BLaER1 treated with 17β-estradiol and CSF1 and Interleukin-3, amounts not matched to agents 10 nM and 100 nM (cell line): ENCODE data around the gene PVALB.

Source experiments
- H3K27ac ChIP-seq, 11 experiments: shearing (Covaris generic); formaldehyde crosslinking; 2 replicates each; pipeline ENCODE4 v1.8.1; 2022
- H3K27me3 ChIP-seq, 11 experiments: shearing (Covaris generic); formaldehyde crosslinking; 2 replicates each; pipeline ENCODE4 v1.8.1; 2022
- H3K36me3 ChIP-seq, 11 experiments: shearing (Covaris generic); formaldehyde crosslinking; 2 replicates each; pipeline ENCODE4 v1.8.1; 2022
- H3K4me1 ChIP-seq, 10 experiments: shearing (Covaris generic); formaldehyde crosslinking; 2 replicates each; pipeline ENCODE4 v1.8.1; 2022
- H3K4me2 ChIP-seq, 11 experiments: shearing (Covaris generic); formaldehyde crosslinking; 2 replicates each; pipeline ENCODE4 v1.8.1; 2022
- H3K4me3 ChIP-seq, 10 experiments: shearing (Covaris generic); formaldehyde crosslinking; 2 replicates each; pipeline ENCODE4 v1.8.1; 2022
- H3K9ac ChIP-seq, 11 experiments: shearing (Covaris generic); formaldehyde crosslinking; 2 replicates each; pipeline ENCODE4 v1.8.1; 2022
- H3K9me3 ChIP-seq, 11 experiments: shearing (Covaris generic); formaldehyde crosslinking; replicated peaks in 1 of 11; 2 replicates each; pipeline ENCODE4 v1.8.1; 2022
- H4K20me1 ChIP-seq, 11 experiments: shearing (Covaris generic); formaldehyde crosslinking; 2 replicates each; pipeline ENCODE4 v1.8.1; 2022
- Cebpa-rat ChIP-seq, 11 experiments: shearing (Covaris generic); IDR thresholded peaks; 2 replicates each; pipeline ENCODE4 v1.8.1; 2022

The PVALB gene

GRCh38 chr22:36815558-36816338 is 1.1 kb downstream of the PVALB start:
- Histone ChIP-seq H3K27ac (no peak overlapping the region), H3K9me3 (no peaks in the 10 kb centered on the region), H3K4me2 (peak overlapping the region; percentile 30 to 96 (median 80); a peak in 19 of 22 replicates), H3K36me3 (no peaks in the 10 kb centered on the region), H3K27me3 (peaks cover 59 to 84% (median 79%) of the 10 kb centered on the region in 11 experiments), H4K20me1 (peaks cover 0 to 63% (median 17%) of the 10 kb centered on the region in 11 experiments; a peak in 14 of 22 replicates), H3K4me3 (peak overlapping the region in 3 of 10 experiments; percentile 41 to 56 (median 43); a peak in 4 of 20 replicates), H3K9ac (no peak overlapping the region; a peak in 1 of 22 replicates), H3K4me1 (peaks cover 17 to 54% (median 36%) of the 10 kb centered on the region in 10 experiments)
- no peak for TF ChIP-seq Cebpa-rat (IDR thresholded peaks at IDR 0.05)

DNA sequence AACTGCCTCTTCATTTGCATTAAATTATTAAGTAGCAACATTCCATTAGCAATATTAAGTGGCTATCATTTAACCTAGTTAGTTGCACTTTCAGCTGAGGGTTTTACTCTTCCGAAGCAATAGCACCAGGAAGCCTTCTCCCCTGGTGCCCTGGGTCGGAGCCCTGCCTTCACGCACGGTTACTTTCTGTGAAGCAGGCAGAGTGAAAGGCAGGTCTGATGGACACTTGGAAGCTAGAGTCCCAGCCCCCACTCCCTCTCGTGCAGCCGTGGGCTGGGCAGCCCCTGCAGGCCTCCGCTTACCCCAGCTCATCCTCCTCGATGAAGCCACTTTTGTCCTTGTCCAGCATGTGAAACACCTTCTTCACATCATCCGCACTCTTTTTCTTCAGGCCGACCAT is 2.0 kb downstream of the PVALB start:
- peak overlapping the region in 8 of 11 experiments; percentile 30 to 80 (median 62); a peak in 16 of 22 replicates for H3K4me2 ChIP-seq
- peaks cover 0 to 59% (median 17%) of the 10 kb centered on the region in 11 experiments; a peak in 14 of 22 replicates for H4K20me1 ChIP-seq
- H3K9me3 ChIP-seq, result no peaks in the 10 kb centered on the region
- no peaks in the 10 kb centered on the region for H3K36me3 ChIP-seq
- no peak overlapping the region for H3K27ac ChIP-seq
- H3K4me3 ChIP-seq, result no peak overlapping the region
- no peak for TF ChIP-seq Cebpa-rat (IDR thresholded peaks at IDR 0.05)
- peaks cover 59 to 74% (median 70%) of the 10 kb centered on the region in 11 experiments for H3K27me3 ChIP-seq
- no peak overlapping the region for H3K9ac ChIP-seq
- peaks cover 17 to 61% (median 42%) of the 10 kb centered on the region in 10 experiments for H3K4me1 ChIP-seq

DNA sequence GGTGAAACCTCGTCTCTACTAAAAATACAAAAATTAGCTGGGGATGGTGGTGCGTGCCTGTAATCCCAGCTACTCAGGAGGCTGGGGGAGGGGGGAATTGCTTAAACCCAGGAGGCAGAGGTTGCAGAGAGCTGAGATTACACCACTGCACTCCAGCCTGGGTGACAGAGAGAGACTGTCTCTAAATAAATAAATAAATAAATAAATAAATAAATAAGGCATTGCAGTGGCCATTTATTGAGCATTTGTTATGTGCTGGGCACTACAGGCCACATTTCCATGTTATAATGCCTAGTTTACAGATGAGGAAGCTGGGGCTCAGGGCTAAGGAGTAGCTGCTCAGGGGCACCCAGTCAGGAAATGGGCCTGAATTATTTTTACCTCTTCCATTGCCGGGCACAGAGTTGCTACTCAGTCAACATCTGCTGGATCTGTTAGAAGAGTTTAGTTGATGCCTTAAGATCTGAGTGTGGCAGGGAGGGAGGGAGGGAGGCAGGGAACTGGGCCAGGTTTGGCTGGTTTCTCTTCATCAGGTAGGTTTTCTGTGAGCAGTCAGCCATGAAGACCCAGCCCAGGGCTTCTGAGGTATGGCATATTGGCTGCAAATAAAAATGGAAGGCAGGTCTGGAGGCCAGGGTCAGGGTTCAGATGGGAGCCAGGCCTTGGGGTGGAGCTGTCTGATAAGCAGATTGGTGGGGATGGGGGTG is 5.6 kb downstream of the PVALB start:
- Histone ChIP-seq H3K4me2 (peak overlapping the region in 4 of 11 experiments; percentile 31 to 50 (median 38); a peak in 8 of 22 replicates), H3K27ac (no peak overlapping the region), H3K4me3 (no peak overlapping the region), H3K27me3 (peaks cover 26 to 39% (median 35%) of the 10 kb centered on the region in 11 experiments), H3K9me3 (no peaks in the 10 kb centered on the region), H3K36me3 (no peaks in the 10 kb centered on the region), H3K9ac (no peak overlapping the region), H3K4me1 (peaks cover 20 to 79% (median 51%) of the 10 kb centered on the region in 10 experiments), H4K20me1 (peaks cover 0 to 24% (median 6%) of the 10 kb centered on the region in 11 experiments; a peak in 12 of 22 replicates)
- no peak for TF ChIP-seq Cebpa-rat (IDR thresholded peaks at IDR 0.05)

DNA sequence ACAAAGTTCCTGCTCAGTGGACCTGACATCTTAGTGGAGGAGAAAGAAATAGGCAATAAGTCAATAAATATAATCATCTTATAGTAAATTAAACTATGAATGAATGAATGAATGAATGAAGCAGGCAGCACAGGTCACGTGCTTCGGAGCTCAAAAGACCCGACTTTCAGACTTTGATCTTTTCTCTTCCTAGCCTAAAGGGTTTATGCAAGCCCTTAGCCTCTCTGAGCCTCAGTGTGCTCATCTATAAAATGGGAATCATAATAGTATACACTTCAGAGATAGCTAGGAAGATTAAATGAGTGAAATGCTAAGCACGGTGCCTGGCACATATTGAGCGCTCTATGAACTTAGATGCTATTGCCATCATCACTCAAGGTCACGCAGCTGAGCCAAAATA is 7.5 kb downstream of the PVALB start:
- no peak for TF ChIP-seq Cebpa-rat (IDR thresholded peaks at IDR 0.05)
- Histone ChIP-seq H3K9me3 (no peaks in the 10 kb centered on the region), H3K4me2 (peak overlapping the region; percentile 0 to 81 (median 67); a peak in 19 of 22 replicates), H3K4me1 (peaks cover 17 to 60% (median 36%) of the 10 kb centered on the region in 10 experiments), H3K9ac (no peak overlapping the region), H3K4me3 (no peak overlapping the region), H3K27ac (no peak overlapping the region), H3K36me3 (no peaks in the 10 kb centered on the region), H4K20me1 (peaks cover 0 to 5% (median 0%) of the 10 kb centered on the region in 11 experiments; a peak in 3 of 22 replicates), H3K27me3 (peaks cover 8 to 26% (median 16%) of the 10 kb centered on the region in 11 experiments; a peak in 21 of 22 replicates)

DNA sequence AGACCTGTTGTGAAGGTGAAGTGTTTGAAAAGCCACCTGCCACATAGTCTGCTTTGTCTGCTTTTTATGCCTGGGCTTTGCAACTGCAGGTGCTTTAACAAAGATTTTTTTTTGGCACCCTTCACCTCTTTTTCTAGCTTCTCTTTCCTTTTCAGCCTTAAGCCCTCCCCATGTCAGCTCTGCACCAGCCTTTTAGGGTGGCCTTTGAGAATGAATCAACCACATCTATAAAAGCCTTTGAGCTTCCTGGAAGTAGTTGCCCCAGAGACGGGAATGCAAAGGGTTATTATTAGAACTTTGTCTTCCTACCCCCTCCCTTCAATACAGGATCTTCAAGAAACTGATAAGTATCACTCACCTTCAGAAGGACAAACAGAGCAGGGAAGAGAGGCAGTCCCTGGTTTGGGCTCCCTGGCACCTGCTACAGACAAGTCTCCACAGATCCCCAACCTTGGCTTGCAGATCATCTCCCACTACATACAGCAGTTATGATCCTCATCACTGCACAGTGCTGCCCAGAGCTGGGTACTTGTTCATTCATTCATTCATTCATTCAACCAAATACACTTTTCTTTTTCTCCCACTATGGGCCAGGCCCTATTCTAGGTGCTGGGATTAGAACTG is 8.0 kb downstream of the PVALB start:
- Histone ChIP-seq H3K9ac (0 out of 22 replicates have a peak overlapping the region, but pooled peaks of 1 of the 11 experiments have one; percentile 4), H4K20me1 (peaks cover 0 to 5% (median 0%) of the 10 kb centered on the region in 11 experiments; a peak in 2 of 22 replicates), H3K4me1 (peaks cover 17 to 55% (median 34%) of the 10 kb centered on the region in 10 experiments), H3K27ac (no peak overlapping the region), H3K9me3 (no peaks in the 10 kb centered on the region), H3K4me3 (no peak overlapping the region), H3K4me2 (peak overlapping the region; percentile 43 to 81 (median 67); a peak in 21 of 22 replicates), H3K27me3 (peaks cover 2 to 20% (median 11%) of the 10 kb centered on the region in 11 experiments; a peak in 21 of 22 replicates), H3K36me3 (no peaks in the 10 kb centered on the region)
- TF ChIP-seq Cebpa-rat (IDR thresholded peaks at IDR 0.05), result no peak

- H3K4me3 ChIP-seq, result no peak overlapping the region
- peak overlapping the region; percentile 43 to 81 (median 67); a peak in 21 of 22 replicates for H3K4me2 ChIP-seq
- peak in 1 of 11 experiments; percentile 41; a peak in 1 of 22 replicates for TF ChIP-seq Cebpa-rat (IDR thresholded peaks at IDR 0.05)
Measured at GRCh38 chr22:36807627-36808026, 9.2 kb downstream of the PVALB start.

DNA sequence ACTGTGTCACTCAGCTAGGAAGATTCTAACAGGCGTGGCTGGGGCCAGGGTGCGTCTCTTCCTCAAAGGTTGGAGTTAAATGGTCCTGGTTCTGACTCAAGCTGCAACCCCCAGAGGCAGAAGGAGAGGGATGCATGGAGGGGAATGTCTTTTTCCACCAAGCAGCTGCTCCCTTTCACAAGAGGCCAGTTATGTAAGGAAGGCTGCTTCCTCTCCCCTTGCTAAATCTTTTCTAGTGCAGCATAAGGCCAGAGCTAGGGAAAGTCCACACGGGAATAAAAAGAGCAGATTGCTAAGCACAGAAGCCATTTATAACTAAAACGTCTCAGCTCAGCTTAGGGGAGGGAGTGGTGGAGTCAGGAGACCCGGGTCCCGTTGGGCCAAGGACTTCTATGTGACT is 10.0 kb downstream of the PVALB start:
- Histone ChIP-seq H3K9me3 (no peaks in the 10 kb centered on the region), H3K36me3 (no peaks in the 10 kb centered on the region), H3K4me1 (peaks cover 17 to 49% (median 34%) of the 10 kb centered on the region in 10 experiments), H3K27me3 (peaks cover 0 to 8% (median 0%) of the 10 kb centered on the region in 11 experiments; a peak in 2 of 22 replicates), H3K9ac (no peak overlapping the region), H4K20me1 (peaks cover 0 to 5% (median 0%) of the 10 kb centered on the region in 11 experiments; a peak in 1 of 22 replicates), H3K27ac (no peak overlapping the region), H3K4me2 (0 out of 22 replicates have a peak overlapping the region, but pooled peaks of 3 of the 11 experiments have one; percentile 2 to 81 (median 75)), H3K4me3 (no peak overlapping the region)
- no peak for TF ChIP-seq Cebpa-rat (IDR thresholded peaks at IDR 0.05)

More at GRCh38 chr22:36807627-36808026, 9.2 kb downstream of the PVALB start:
- H3K36me3 ChIP-seq, result no peaks in the 10 kb centered on the region
- H3K4me1 ChIP-seq, result peaks cover 17 to 50% (median 34%) of the 10 kb centered on the region in 10 experiments
- H4K20me1 ChIP-seq, result peaks cover 0 to 5% (median 0%) of the 10 kb centered on the region in 11 experiments; a peak in 1 of 22 replicates
- no peak overlapping the region for H3K27ac ChIP-seq
- H3K9ac ChIP-seq, result no peak overlapping the region; a peak in 1 of 22 replicates
- no peaks in the 10 kb centered on the region for H3K9me3 ChIP-seq
- peaks cover 0 to 8% (median 0%) of the 10 kb centered on the region in 11 experiments; a peak in 4 of 22 replicates for H3K27me3 ChIP-seq

GRCh38 chr22:36803358-36803757 is 13.5 kb downstream of the PVALB start:
- H3K27ac ChIP-seq, result no peak overlapping the region
- H3K4me3 ChIP-seq, result no peak overlapping the region
- TF ChIP-seq Cebpa-rat (IDR thresholded peaks at IDR 0.05), result no peak
- no peaks in the 10 kb centered on the region for H3K36me3 ChIP-seq
- peaks cover 0 to 33% (median 0%) of the 10 kb centered on the region in 11 experiments; a peak in 7 of 22 replicates for H3K27me3 ChIP-seq
- H3K9ac ChIP-seq, result no peak overlapping the region
- no peaks in the 10 kb centered on the region for H4K20me1 ChIP-seq
- H3K4me1 ChIP-seq, result peaks cover 14 to 28% (median 16%) of the 10 kb centered on the region in 10 experiments
- H3K9me3 ChIP-seq, result no peaks in the 10 kb centered on the region
- H3K4me2 ChIP-seq, result no peak overlapping the region
